Lower leg skin (tissue), 4 donors: ENCODE measurements around the gene SRPK3. TPM values are rescaled to one million over a fixed set of nuclear protein-coding genes. Genes with fewer than 3 reads are reported as not detected.

Experiments
- DNase-seq, 2 donors: peaks; one replicate each; pipeline ENCODE4 v3.0.0-alpha.2; 2019; ENCODE audit warnings: low spot score in 2 of 2
- H3K4me3 ChIP-seq: fragments of 200-600 bp; sonication (generic); 2 replicates; pipeline ENCODE4 v1.5.1; 2017; ENCODE audit warnings: mild to moderate bottlenecking, low read depth; ENCODE audit not compliant: poor library complexity, severe bottlenecking
- POLR2A ChIP-seq, 2 donors: fragments of 450-650 bp; IDR thresholded peaks; one replicate each; pipeline ENCODE4 v1.6.1; 2016 to 2017; ENCODE audit warnings: antibody characterized with exemption in 2 of 2, mild to moderate bottlenecking in 1 of 2, moderate library complexity in 1 of 2
- WGBS, 2 donors: methylation state at CpG; one replicate each; pipeline ENCODE4 v1.1.5; 2018; 5-methylcytosine and 5-hydroxymethylcytosine counted together
- intact Hi-C: fragments of 100-400 bp; cut with DNase I; formaldehyde crosslinking; loops from one replicate; pipeline ENCODE4 v1.15.0; 2023; ENCODE audit warnings: low total_unique reads
- total RNA-seq, 4 donors: library from RNA; depleted of rRNA; stranded (reverse); fragments of >200 nt; gene quantifications; one replicate each; pipeline ENCODE4 v1.1.0, GENCODE V29; 2016
- TF ChIP-seq, protein P1 (sequence below), 3 donors: fragments of 450-650 bp; IDR thresholded peaks; one replicate each; pipeline ENCODE4 v1.5.1; 2016; ENCODE audit warnings: antibody characterized with exemption in 3 of 3, mild to moderate bottlenecking in 3 of 3, moderate library complexity in 2 of 3

SRPK3 gene
- total RNA-seq, 4 donors from 2014 or later = 0.30 to 0.79 (median 0.36) TPM; not detected in 1

DNA sequence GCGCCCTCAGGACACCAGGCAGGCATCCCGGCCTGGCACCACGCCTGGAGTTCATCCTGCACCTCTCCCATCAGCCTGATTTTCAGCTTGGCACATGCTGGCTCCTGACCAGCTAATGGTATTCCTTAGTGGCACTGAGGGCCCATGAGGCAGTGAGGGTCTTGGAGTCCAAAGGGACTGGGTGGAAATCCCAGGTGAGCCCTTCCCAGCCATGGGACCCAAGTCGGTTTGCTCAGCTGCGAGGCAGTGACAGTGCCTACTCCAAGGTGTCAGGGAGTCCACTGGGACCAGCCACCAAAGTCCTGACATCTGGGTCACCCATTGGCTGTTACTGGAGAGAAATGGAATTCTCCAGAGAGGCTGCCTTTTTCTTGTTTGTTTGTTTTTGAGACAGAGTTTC lies 18.5 kb downstream of the SRPK3 start:
- no peak for DNase-seq
- TF ChIP-seq, protein P1, sequence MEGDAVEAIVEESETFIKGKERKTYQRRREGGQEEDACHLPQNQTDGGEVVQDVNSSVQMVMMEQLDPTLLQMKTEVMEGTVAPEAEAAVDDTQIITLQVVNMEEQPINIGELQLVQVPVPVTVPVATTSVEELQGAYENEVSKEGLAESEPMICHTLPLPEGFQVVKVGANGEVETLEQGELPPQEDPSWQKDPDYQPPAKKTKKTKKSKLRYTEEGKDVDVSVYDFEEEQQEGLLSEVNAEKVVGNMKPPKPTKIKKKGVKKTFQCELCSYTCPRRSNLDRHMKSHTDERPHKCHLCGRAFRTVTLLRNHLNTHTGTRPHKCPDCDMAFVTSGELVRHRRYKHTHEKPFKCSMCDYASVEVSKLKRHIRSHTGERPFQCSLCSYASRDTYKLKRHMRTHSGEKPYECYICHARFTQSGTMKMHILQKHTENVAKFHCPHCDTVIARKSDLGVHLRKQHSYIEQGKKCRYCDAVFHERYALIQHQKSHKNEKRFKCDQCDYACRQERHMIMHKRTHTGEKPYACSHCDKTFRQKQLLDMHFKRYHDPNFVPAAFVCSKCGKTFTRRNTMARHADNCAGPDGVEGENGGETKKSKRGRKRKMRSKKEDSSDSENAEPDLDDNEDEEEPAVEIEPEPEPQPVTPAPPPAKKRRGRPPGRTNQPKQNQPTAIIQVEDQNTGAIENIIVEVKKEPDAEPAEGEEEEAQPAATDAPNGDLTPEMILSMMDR (IDR thresholded peaks at IDR 0.05) = no peak
- no peak for TF ChIP-seq POLR2A (IDR thresholded peaks at IDR 0.05)
- 69 to 82% methylated on average over 3 to 5 of the region's 5 CpGs for WGBS, 2 donors
- intact Hi-C loops = no loop called here
- no peak overlapping the region for H3K4me3 ChIP-seq

DNA sequence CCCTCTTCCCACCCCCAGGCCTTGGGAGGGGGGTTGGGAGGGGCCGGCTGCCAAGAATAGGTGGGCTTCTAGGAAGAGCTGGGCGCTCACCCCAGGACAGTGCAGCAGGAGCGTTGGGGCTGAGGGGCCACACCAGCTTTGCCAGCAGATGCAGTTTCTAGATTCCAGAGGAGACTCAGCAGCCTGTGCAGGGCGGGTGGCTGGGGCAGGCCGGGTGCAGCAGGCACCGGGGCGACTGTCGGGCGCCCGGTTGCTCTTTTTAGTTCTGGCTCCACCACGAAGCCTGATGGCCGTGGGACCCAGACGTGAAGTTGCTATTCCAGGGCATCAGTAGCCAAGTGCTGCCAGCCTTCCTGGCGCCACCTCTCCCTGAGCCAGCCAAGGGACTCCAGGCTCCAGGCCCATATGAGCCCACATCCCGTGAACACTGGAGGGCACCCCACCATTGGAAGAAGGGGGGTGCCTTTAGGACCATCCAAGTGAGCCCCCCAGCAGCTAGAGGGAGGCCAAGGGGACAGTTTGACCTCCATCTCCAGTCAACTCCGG lies 19.4 kb downstream of the SRPK3 start:
- TF ChIP-seq, protein P1 (IDR thresholded peaks at IDR 0.05) = no peak
- no peak for TF ChIP-seq POLR2A (IDR thresholded peaks at IDR 0.05)
- no peak for DNase-seq
- no peak overlapping the region for H3K4me3 ChIP-seq
- 60 to 72% methylated on average over 7 to 15 of the region's 16 CpGs for WGBS, 2 donors
- intact Hi-C loops = no loop called here

DNA sequence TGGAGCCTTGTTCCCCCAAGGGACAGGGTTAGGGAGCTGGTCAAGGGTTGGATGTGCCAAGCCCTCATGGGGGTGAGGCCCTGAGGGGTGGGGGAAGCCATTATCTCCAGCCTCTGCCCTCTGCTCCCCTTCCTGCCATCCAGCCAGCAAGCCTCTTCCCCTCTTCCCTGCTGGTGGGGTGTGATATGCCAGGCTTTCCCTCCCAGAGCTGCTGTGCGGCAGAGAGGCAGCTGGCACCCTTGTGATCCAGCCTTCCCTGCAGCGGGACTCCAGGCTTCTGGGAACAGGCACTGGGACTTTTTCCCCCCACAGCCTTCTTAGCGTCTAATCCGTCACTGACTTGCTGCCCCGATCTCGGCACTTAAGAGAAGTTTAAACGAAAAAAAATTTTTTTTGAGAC lies 19.9 kb downstream of the SRPK3 start:
- TF ChIP-seq POLR2A (IDR thresholded peaks at IDR 0.05) = no peak
- TF ChIP-seq, protein P1 (IDR thresholded peaks at IDR 0.05) = no peak
- WGBS, 2 donors = 86 to 87% methylated on average over 7 of the region's 7 CpGs
- DNase-seq = no peak
- H3K4me3 ChIP-seq = no peak overlapping the region
- intact Hi-C loops = no loop called here

DNA sequence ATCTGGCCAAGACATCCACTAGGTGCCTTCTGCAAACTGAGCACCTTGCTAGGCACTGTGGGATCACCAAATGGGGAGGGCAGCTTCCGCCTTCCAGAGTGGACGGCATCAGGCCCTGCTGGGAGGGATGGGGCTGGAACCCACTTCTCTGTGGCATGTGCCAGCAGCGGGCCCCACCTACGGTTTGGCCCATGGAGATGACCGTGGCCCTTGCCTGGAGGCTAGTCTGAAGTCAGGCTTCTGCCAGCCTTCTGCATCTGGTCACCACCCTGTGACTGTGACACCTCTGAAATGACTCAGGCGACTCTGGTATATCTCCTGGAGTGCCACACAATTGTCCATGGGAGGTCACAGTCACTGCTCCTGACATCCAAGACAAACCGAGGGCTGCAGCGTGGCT lies 20.8 kb downstream of the SRPK3 start:
- H3K4me3 ChIP-seq = no peak overlapping the region
- intact Hi-C loops = no loop called here
- TF ChIP-seq, protein P1 (IDR thresholded peaks at IDR 0.05) = no peak
- TF ChIP-seq POLR2A (IDR thresholded peaks at IDR 0.05) = no peak
- WGBS, 2 donors = 74 to 100% methylated on average over 2 to 6 of the region's 8 CpGs
- no peak for DNase-seq

DNA sequence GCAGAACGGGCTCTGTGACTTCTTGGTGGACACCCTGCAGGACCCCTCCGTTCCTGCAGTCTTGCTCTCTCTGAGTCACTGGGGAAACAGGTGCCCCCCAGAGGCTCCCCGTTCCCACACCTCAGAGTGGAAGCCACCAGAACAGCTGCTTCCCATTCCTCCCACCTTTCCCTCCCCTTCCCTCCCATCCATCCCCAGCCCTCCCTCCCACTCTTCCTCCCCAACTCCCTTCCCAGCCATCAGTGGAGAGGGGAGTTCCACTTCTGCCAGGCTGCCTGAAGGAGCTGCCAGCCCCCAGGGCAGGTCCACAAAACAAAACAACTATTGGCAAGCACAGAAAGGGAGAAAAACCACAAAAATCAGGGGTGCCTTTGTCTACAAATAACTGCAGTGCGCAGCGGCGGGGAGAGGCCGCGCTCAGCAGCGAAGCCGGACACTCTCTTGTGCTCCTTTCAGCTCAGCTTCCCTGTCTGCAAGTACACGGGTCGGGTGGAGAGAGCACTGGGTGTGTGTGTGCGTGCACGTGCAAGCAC lies 21.7 kb downstream of the SRPK3 start:
- DNase-seq = no peak
- no peak overlapping the region for H3K4me3 ChIP-seq
- intact Hi-C loops = no loop called here
- 75 to 85% methylated on average over 6 to 14 of the region's 14 CpGs for WGBS, 2 donors
- TF ChIP-seq, protein P1 (IDR thresholded peaks at IDR 0.05) = no peak
- no peak for TF ChIP-seq POLR2A (IDR thresholded peaks at IDR 0.05)
